HG02759 (cell line): ENCODE results near the gene ADARB1.

Experiments
- ATAC-seq: cut with Tn5 transposase; IDR thresholded peaks from one replicate; pipeline ENCODE4 v1.9.1; 2021; ENCODE audit warnings: mild to moderate bottlenecking, moderate library complexity; ENCODE audit not compliant: unreplicated experiment

ADARB1 gene

GRCh38 chr21:45112371-45112770 is 38.0 kb downstream of the ADARB1 start:
- no peak for ATAC-seq

- ATAC-seq = no peak
These were observed 39.2 kb downstream of the ADARB1 start for GRCh38 chr21:45113543-45113942.

- ATAC-seq = no peak
These were observed 39.7 kb downstream of the ADARB1 start for GRCh38 chr21:45114072-45114471.

GRCh38 chr21:45114475-45114874 is 40.1 kb downstream of the ADARB1 start:
- ATAC-seq = no peak

GRCh38 chr21:45115141-45115540 is 40.8 kb downstream of the ADARB1 start:
- ATAC-seq = no peak

GRCh38 chr21:45116066-45116465 is 41.7 kb downstream of the ADARB1 start:
- no peak for ATAC-seq

- no peak for ATAC-seq
These were observed 42.9 kb downstream of the ADARB1 start for GRCh38 chr21:45117314-45117713.

- ATAC-seq = no peak
These were observed 43.7 kb downstream of the ADARB1 start for GRCh38 chr21:45118099-45118498.

- no peak for ATAC-seq
These were observed 45.4 kb downstream of the ADARB1 start for GRCh38 chr21:45119812-45120211.

GRCh38 chr21:45120975-45121374 is 46.6 kb downstream of the ADARB1 start:
- no peak for ATAC-seq

- no peak for ATAC-seq
These were observed 47.6 kb downstream of the ADARB1 start for GRCh38 chr21:45122030-45122429.

GRCh38 chr21:45122432-45123132 is 48.2 kb downstream of the ADARB1 start:
- ATAC-seq = no peak

- ATAC-seq = no peak
These were observed 49.1 kb downstream of the ADARB1 start for GRCh38 chr21:45123440-45123839.

GRCh38 chr21:45124596-45124995 is 50.2 kb downstream of the ADARB1 start:
- no peak for ATAC-seq

- ATAC-seq = no peak
These were observed 51.0 kb downstream of the ADARB1 start for GRCh38 chr21:45125357-45125756.

GRCh38 chr21:45126204-45126626 is 51.8 kb downstream of the ADARB1 start:
- ATAC-seq = no peak

GRCh38 chr21:45126983-45127382 is 52.6 kb downstream of the ADARB1 start:
- no peak for ATAC-seq

GRCh38 chr21:45127937-45128336 is 53.6 kb downstream of the ADARB1 start:
- ATAC-seq = no peak

GRCh38 chr21:45128613-45129188 is 54.3 kb downstream of the ADARB1 start:
- no peak for ATAC-seq

GRCh38 chr21:45129189-45129923 is 55.0 kb downstream of the ADARB1 start:
- no peak for ATAC-seq

- no peak for ATAC-seq
These were observed 56.0 kb downstream of the ADARB1 start for GRCh38 chr21:45130324-45130774.

- no peak for ATAC-seq
These were observed 57.2 kb downstream of the ADARB1 start for GRCh38 chr21:45131537-45131999.
